ENCODE measurements around the gene RBM34.

RBM34 gene

DNA sequence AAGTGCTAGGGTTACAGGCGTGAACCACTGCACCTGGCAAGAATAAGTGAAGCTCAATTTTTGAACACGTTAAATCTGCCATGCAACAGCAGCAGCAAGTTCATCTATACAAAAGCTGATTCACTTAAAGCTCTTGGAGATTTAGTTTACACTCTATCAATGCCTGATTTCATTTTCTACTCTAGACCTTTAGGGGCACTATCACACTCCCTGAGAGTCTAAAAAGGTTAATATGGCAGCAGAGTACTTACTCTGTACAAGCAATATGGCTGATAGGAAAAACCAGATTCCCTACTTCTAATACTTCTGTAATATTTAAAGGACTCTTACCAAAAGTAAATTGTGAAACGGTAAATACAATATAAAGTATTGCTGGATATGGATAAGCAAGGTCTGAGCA lies 4.8 kb downstream of the RBM34 start:
- DNase-seq (ENCODE audit: low read depth) = peak; percentile 6

DNA sequence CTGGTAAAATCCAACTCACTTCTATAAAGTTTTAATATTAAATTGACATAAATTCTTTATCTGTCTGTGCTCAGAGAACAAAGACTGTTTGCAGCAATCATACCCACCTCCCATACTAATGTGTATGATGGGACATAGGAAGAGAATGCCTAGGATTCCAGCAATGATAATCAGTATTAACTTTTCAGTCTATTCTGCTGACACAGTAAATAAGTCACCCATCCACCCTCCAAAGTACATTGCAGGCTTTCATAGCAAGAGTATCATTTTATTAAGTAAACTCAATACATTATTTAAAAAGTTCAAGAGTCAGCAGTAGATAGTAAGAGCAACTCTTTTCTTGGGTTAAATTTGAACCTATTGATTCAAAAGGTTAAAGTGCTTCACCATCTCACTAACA lies 8.8 kb downstream of the RBM34 start:
- no peak for DNase-seq (ENCODE audit: low read depth)

DNA sequence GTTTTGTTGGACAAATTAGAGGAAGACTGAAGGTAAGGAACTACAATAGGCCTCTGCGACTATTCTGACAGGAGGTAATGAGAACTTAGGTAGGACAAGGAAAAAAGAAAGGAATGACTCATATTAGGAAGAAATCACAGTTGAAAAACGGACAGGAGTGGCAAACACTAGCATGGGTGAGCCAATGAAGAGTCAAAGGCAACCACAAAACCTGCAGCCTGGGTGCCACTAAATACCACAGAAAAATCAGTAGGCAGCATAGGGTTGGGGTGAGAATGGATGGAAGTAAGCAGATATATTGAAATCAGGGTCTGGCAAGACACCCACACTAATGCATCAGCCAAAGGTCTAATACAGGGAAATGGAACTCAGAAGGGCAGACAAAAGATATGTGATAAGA lies 10.0 kb downstream of the RBM34 start:
- DNase-seq (ENCODE audit: low read depth) = no peak

DNA sequence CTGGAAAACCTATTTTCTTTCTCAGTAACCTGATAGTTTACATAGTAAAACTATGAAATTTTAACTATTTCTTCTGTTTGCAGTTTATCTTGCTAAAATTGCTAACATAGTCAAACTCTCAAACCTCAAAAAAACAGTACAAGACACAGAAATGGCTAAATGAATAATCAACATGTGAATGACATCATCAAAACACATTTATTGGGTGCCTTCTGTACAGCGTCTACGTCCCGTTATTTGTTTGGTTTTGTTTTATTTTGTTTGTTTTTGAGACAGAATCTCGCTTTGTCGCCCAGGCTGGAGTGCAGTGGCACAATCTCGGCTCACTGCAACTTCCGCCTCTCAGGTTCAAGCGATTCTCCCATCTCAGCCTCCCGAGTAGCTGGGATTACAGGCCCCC lies 11.2 kb downstream of the RBM34 start:
- DNase-seq (ENCODE audit: low read depth) = no peak

DNA sequence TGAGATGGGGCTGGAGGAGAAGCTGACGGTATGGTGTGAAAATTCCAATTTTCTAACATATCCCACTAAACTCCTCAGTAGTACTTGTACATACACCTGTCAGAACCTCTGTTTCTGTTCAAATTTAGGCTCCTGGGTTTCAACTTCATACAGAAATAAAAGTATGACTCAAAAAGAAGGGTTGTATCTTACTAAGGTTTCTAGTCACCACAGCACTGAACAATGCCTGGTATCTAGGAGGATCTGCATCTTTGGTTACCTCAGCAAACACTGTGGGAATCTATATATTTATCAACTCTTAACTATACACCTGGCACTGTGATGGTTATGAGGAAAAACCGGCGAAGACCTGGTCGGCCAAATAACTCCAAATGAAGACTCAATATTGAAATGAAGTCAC lies 13.8 kb downstream of the RBM34 start:
- no peak for DNase-seq (ENCODE audit: low read depth)

DNA sequence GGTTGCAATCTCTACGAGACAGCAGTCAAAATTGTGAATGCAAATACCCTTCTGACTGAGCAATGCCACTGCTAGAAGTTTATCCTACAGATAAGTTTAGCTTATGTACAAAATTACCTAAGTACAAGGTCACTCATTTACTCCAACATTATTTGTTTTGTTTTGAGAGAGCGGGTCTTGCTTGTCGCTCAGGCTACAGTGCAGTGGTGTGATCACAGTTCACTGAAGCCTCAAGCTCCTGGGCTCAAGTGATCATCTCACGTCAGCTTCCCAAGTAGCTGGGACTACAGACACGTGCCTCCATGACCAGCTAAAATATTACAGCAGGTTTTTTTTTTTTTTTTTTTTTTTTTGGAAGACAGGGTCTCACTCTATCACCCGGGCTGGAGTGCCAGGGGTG lies 15.4 kb downstream of the RBM34 start:
- DNase-seq (ENCODE audit: low read depth) = no peak

DNA sequence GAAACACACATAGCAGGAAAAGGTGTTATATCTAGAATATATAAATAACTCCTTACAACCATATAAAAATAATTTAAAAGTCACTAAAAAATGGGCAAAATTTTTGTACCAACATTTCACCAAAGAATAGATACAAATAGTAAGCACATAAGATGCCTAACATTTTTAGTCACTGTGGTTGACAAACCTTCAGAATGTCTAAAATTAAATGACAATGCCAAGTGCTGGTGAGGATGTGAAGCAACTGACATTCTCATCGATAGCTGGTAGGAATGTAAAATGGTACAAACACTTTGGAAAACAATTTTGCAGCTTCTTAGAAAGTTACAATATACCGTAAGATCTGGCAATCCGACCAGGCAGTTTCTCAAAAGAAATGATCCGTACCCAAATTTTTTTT lies 18.1 kb downstream of the RBM34 start:
- DNase-seq (ENCODE audit: low read depth) = no peak

DNA sequence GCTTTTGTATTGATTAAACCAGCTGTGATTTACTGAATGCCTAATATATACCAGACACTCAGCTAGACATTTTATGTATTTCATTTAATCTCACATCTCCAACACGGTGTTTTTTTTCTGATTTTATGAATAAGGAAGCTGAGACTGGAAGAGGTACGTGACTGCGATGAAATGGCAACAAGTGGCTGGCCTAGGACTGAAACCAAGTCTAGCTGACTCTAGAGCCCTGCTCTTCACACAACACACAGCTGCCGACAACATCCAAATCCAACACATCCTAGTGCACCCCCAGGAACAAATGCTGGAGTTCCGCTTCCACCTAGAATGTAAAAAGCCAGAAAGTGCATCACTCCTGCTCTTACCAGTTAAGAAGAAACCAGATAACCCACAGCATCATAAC lies 21.7 kb downstream of the RBM34 start:
- DNase-seq (ENCODE audit: low read depth) = no peak

DNA sequence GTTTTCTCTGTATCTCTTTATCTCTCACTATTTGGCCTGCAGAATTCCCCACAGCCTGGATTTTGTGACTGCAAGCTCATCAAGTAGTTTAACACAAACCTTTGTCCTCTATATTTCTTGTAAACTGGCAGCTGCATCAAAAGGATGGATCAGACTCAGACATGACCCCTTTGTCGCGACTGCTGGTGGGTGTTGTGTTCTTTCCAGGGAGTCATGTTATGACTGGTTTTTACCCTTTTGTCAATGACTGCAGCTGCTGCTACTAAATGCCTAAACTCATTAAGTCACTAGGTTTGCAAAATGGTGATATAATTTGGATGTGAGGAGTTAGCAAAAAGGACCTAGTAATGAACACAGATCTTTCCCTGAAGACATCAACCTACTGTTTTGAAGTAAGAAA lies 22.2 kb downstream of the RBM34 start:
- no peak for DNase-seq (ENCODE audit: low read depth)

DNA sequence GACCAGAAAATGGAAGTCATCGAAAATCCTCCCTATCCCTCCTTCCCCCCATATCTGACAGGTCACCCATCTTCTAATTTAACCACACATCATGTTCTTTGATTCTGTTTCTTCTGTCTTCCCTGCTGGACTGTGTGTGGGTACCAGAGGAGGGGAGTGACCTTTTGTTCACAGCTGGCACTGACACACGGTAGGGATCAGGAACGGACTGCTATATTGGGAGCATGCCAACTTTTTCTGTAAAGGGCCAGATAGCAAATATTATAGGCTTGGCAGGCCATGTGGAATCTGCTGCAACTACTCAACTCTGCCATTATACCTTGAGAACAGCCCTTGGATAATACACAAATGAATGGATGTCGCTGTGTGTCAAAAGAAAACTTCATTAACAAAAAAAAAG lies 24.9 kb downstream of the RBM34 start:
- no peak for DNase-seq (ENCODE audit: low read depth)

DNA sequence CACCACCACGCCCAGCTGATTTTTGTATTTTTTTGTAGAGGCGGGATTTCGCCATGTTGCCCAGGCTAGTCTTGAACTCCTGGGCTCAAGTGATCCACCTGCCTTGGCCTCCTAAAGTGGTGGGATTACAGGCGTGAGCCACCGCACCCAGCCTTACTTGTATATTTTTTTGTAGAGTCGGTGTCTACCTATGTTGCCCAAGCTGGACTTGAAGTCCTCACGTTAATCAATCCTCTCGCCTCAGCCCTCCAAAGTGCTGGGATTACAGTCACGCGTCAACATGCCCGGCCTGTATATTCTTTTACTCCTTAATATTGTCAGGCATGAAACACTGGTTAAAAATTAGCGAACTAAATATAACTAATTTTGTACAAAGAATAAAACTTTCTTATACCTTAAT lies 26.9 kb downstream of the RBM34 start:
- no peak for DNase-seq (ENCODE audit: low read depth)

DNA sequence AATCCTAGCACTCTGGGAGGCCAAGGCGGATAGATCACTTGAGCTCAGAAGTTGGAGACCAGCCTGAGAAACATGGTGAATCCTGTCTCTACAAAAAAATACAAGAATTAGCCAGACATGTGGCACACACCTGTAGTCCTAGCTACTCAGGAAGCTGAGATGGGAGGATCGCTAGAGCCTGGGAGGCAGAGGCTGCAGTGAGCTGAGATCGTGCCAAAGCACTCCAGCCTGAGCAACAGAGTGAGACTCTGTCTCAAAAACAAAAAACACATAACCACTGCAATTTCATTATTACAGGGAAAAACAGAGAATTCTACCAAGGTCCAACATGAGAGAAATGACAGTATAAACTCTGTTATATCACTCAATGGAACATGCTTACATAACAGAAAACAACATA lies 28.0 kb downstream of the RBM34 start:
- no peak for DNase-seq (ENCODE audit: low read depth)

DNA sequence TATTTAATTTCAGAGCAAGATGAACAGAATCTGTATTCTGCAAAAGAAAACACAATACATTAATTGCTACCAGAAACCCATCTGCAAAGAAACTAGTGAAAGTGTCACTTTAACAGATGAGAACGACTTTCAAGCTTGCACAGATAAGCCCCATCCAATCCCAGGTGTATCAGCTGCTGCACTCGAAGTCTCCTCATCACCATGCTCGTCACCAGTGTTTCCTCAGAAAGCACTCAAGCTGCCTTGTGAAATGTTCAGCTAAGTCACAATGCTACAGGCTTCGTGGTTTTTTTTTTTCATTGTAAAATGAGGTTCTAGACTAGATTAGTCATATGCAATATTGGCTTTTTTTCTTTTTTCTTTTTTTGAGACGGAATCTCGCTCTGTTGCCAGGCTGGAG lies 29.1 kb downstream of the RBM34 start:
- peak; percentile 29 for DNase-seq (ENCODE audit: low read depth)

DNA sequence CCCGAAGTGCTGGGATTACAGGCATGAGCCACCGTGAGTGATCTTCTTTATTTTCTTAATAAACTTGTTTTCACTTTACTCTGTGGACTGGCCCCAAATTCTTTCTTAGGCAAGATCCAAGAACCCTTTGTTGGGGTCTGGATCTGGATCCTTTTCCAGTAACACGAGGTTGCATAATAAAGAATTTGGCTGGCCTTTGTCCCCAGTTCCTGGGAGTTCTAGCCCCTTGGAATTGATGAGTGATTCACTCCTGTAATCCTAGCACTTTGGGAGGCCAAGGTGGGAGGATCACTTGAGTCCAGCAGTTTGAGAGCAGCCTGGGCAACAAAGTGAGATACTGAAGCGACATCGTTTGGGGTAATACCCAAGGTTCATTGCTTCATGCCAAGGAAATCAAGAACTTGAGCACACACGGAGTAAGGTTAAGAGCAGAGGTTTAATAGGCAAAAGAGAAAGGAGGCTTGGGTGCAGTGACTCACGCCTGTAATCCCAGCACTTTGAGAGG lies 30.2 kb downstream of the RBM34 start:
- no peak for DNase-seq (ENCODE audit: low read depth)

DNA sequence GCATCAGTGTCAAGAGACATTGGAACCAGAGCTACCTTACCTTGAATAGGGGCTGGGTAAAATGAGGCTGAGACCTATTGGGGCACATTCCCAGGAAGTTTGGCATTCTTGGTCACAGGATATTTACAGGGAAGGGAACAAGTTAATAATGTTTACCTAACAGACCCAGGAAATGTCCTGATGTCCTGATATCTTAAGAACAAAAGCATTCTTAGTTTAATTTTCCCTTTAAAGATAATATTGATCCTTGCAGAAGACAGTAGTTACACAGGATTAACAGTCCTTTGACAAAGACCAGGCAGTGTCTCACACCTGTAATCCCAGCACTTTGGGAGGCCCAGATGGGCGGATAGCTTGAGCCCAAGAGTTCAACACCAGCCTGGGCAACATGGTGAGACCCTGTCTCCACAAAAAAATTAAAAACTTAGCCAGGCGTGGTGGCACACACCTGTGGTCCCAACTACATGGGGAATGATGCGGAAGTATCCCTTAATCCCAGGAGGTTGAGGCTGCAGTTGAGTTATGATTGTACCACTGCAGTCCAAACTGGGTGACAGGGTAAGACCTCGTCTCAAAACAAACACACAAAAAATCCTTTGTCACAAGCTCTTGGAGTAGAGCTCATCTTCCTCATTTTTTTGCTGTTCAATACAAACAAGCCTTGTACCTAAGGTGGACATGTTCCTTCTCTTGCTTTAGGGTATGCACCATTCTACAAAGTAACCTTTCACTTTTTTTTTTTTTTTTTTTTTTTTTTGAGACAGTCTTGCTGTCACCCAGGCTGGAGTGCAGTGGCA lies 31.1 kb downstream of the RBM34 start:
- no peak for DNase-seq (ENCODE audit: low read depth)

DNA sequence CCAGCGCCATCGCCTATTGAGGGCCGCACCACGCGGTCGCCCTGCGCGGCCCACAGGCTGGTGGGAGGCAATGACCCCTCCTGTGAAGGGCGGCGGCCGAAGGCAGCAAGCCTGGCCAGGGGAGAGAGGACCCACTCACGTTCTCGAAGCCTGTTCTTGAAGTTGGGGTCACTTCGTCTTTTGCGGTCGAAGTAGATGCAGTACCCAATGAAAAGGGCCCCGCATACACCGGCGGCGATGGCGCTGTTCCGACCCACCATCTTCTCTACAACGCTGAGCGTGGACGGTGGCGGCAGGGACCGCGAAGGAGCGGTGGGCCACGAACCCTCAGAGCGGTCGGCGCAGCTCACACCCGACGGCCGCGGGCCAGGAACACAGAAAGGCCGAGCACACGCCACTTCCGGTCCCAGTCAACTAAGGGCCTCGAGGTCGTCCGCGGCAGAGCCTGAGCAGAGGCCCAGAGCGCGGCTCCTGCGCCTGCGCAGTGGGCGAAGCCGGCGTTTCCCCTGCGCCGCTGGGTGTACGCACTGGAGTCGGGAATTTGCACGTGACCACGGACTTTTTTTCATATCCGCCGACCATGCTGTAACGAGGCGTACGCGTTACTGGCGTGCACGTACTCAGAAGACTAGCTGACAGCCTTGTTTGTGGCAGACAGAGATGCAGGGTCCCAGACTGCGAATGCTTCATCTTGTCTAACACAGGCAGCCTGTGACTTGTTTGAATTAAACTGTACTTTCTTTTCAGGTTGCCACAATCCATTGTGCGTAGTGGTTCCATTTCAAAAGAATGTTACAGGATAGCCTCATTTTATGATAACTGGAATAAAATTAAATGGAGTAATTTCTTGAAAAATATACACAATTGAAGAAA lies 32.4 kb downstream of the RBM34 start, which contains the start of gene TOMM20:
TSS of gene TOMM20 (minus strand) at position 382 of the 873 bp plus-strand sequence. CDS start at position 260, 122 bp downstream.
- peak; percentile 98 for DNase-seq (ENCODE audit: low read depth)

DNA sequence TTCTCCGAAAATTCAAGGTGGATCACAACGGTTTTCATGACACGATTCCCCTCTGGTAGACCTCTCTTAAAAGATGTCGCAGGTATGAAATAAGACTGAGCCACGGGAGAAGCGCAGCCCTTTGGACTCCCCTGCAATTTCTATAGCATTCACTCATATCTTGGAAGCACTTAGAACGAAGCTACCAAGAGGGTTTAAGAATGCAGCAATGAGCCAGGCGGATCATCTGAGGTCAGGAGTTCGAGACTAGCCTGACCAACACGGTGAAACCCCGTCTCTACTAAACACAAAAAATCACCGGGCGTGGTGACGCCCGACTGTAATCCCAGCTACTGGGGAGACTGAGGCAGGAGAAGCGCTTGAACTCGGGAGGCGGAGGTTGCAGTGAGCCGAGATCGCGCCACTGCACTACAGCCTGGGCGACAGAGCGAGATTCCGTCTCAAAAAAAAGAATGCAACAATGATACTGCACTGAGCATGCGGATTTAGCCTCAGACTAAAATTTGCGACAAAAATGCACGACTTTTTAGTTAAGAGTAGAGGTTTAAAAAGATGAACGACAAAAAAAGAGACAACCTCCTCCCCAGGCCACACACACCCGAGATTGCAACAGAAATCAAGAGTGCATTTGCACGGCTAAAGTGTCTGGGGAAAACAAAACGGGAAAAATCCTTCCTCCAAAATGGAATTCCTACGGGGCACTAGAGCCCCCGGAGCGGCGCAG lies 33.2 kb downstream of the RBM34 start:
- DNase-seq (ENCODE audit: low read depth) = no peak

DNA sequence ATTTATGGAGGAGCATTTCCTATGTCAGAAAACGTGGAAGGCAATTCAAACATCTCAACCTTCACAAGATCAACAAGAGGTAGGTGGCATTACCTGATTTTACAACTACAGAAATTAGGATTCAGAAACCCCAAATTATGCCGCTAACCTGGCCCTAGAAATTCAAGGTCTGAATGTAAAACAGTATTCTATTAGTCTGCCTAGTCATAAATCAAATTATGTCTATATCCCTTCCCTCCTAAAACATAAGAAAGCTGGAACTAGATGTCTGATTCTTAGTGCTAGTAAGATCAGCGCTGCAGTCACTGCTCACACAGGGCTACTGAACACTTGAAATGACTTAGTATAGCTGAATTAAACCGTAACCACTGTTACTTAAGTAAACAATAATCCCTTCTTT lies 33.8 kb downstream of the RBM34 start:
- no peak for DNase-seq (ENCODE audit: low read depth)

DNA sequence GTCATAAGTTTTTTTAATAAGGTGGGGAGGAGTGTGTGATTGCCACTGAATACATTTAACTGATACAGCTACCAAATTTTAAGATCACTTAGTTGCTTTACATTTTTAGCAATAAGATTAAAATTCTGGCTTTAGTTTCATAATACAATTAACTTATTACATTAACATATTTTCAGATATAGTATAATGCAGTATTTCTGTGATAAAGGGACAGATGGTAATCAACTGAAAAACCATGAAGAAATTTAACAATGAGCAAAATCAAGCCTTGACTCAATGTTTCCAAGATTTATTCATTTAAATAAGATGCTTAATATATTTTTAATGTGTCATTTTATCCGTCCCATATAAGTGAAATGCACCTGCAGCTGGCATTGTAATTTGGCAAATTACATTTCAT lies 36.4 kb downstream of the RBM34 start:
- no peak for DNase-seq (ENCODE audit: low read depth)

DNA sequence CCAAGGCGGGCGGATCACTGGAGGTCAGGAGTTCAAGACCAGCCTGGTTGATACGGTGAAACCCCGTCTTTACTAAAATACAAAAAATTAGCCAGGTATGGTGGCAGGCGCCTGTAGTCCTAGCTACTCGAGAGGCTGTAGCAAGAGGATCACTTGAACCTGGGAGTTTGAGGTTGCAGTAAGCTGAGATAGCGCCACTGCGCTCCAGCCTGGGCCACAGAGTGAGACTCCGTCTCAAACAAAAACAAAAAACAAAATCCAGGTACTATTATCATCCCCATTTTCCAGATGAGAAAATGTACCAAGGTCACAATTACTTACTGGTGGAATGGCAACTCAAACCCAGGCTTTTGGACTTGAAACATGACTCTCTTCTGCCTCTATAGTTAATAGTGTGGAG lies 36.9 kb downstream of the RBM34 start:
- DNase-seq (ENCODE audit: low read depth) = no peak

DNA sequence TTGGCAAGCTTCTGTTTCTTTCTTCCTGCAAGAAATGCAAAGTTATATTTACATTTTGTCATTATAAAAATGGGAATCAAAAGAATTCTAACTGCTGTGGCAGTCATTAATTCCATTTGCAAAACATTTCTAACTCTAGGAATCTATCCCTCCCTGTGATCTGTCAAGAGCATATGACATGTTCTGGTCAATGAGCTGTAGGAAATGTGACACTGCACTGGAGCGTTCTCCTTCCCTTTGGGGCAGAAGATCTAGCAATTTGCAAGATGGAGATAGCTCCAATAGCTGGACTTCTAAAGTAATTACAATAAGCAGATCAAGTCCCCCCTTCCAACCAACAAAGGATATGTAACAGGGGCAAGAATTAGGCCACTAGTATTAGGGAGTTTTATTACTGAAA lies 38.7 kb downstream of the RBM34 start:
- DNase-seq (ENCODE audit: low read depth) = no peak

DNA sequence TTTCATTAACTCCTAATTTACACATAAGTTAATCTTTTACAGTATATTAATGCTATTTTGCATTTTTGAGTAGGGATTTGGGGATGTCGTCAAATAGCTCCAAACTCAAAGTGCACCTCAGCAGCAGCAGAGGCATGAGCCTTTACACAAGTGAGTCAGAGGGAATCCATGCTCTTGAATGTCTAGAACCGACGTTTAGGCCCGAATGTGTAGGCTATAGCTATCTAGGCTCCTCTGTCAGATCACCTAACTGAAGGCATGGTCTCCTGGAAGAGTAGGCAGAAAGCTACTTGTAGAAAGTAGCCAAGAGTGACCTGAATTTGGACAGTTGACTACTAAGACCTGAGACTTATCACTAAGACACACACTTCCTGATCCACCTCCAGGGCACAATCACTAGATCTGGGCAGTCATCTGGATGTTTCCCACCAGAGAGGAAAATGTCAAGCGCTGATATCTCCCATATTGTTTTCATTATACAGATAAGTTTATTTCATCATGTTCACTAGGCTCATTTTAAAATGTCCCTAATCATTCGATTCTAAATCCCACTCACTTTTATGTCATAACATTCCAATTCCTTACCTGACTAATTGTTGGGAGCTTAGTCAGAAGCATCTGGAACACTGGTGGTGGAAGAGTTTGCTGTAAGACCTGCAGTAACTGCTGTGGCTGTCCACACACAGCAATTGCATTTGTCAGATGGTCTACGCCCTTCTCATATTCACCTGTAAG lies 47.7 kb downstream of the RBM34 start:
- DNase-seq (ENCODE audit: low read depth) = peak; percentile 15

All from ELR (cell line).